Keratinocyte (primary cell): ENCODE measurements around the gene GFOD2. TPM values are rescaled to one million over a fixed set of nuclear protein-coding genes. Genes with fewer than 3 reads are reported as not detected.
A peak's percentile ranks its signal among the peaks of the same experiment; 100 is the strongest.

Source experiments
- DNase-seq: peaks from one replicate; pipeline ENCODE4 v3.0.0-alpha.2; 2011; ENCODE audit warnings: low read depth, missing footprints, low spot score
- FAIRE-seq: peaks from 2 replicates; lab custom pipeline; 2011; peaks lifted over from hg19 to GRCh38; lab: Jason Lieb, UNC
- H2AFZ ChIP-seq: 2 replicates; pipeline ENCODE4 v1.6.0; 2012; ENCODE audit warnings: low read length, control low read depth, inconsistent platforms; ENCODE audit not compliant: control insufficient read depth
- H3K27ac ChIP-seq: 2 replicates; pipeline ENCODE4 v1.5.1; 2011; ENCODE audit warnings: low read length; ENCODE audit not compliant: control insufficient read depth, insufficient read depth
- H3K27me3 ChIP-seq: 3 replicates; pipeline ENCODE4 v1.6.0; 2011; ENCODE audit warnings: low read length; ENCODE audit not compliant: control insufficient read depth, insufficient read depth; ENCODE audit errors: extremely low read depth
- H3K36me3 ChIP-seq, 2 experiments: 2 replicates in 1 of 2; 3 replicates in 1 of 2; pipeline ENCODE4 v1.5.1; 2011; ENCODE audit warnings: low read length in 2 of 2, mild to moderate bottlenecking in 1 of 2; ENCODE audit not compliant: control insufficient read depth in 2 of 2, insufficient read depth in 2 of 2; ENCODE audit errors: extremely low read depth in 1 of 2
- H3K4me1 ChIP-seq: 3 replicates; pipeline ENCODE4 v1.5.1; 2011; ENCODE audit warnings: low read length; ENCODE audit not compliant: control insufficient read depth, insufficient read depth; ENCODE audit errors: extremely low read depth
- H3K4me2 ChIP-seq: 3 replicates; pipeline ENCODE4 v1.6.0; 2011; ENCODE audit warnings: low read depth, low read length; ENCODE audit not compliant: control insufficient read depth, insufficient read depth; ENCODE audit errors: extremely low read depth
- H3K4me3 ChIP-seq, 3 experiments: fragments of 200-600 bp in 1 of 3; sonication (generic) in 1 of 3; 2 replicates in 2 of 3; 3 replicates in 1 of 3; pipeline ENCODE4 v1.5.1; 2011 to 2016; ENCODE audit warnings: low read length in 3 of 3, mild to moderate bottlenecking in 3 of 3, control low read depth in 2 of 3, inconsistent platforms in 1 of 3, low read depth in 1 of 3, mixed read lengths in 1 of 3, mixed run types in 1 of 3, moderate library complexity in 1 of 3; ENCODE audit not compliant: control insufficient read depth in 2 of 3, insufficient read depth in 2 of 3; ENCODE audit errors: extremely low read depth in 1 of 3
- H3K79me2 ChIP-seq: 2 replicates; pipeline ENCODE4 v1.6.0; 2012; ENCODE audit warnings: low read length; ENCODE audit not compliant: control insufficient read depth, insufficient read depth
- H3K9ac ChIP-seq: 3 replicates; pipeline ENCODE4 v1.6.0; 2011; ENCODE audit warnings: low read length; ENCODE audit not compliant: control insufficient read depth, insufficient read depth; ENCODE audit errors: extremely low read depth
- H3K9me1 ChIP-seq: 3 replicates; pipeline ENCODE4 v1.6.0; 2011; ENCODE audit warnings: low read length; ENCODE audit not compliant: control insufficient read depth, insufficient read depth; ENCODE audit errors: extremely low read depth
- H3K9me3 ChIP-seq: 2 replicates; pipeline ENCODE4 v1.5.1; 2012; ENCODE audit warnings: low read depth, low read length; ENCODE audit not compliant: control insufficient read depth
- H4K20me1 ChIP-seq: 3 replicates; pipeline ENCODE4 v1.6.0; 2011; ENCODE audit warnings: low read length; ENCODE audit not compliant: control insufficient read depth, insufficient read depth; ENCODE audit errors: extremely low read depth
- EZH2 ChIP-seq: IDR thresholded peaks from one replicate; pipeline ENCODE4 v1.6.1; 2012; ENCODE audit warnings: inconsistent platforms, mild to moderate bottlenecking, low read length, moderate library complexity
- dilution Hi-C: fragments of 300-500 bp; cut with MboI; formaldehyde crosslinking; loops from one replicate; pipeline ENCODE4 v1.7.0; 2020; ENCODE audit warnings: low sequenced_read_pairs; ENCODE audit not compliant: extremely low pct_ligation_motif_present
- polyA plus RNA-seq, 5 experiments: library from polyadenylated mRNA; depleted of rRNA in 3 of 5; stranded (reverse) in 3 of 5; stranded (forward) in 1 of 5; unstranded in 1 of 5; fragments of >200 nt; gene quantifications; 1 replicate in 1 of 5; 2 replicates in 3 of 5; 3 replicates in 1 of 5; pipeline versions ENCODE4 v1.2.1 to v1.2.3, GENCODE V29; 2011 to 2012; ENCODE audit warnings: missing spikeins in 2 of 5, low read depth in 1 of 5, low replicate concordance in 1 of 5
- TF ChIP-seq, protein P1 (sequence below), 3 experiments: IDR thresholded peaks in 1 of 3; conservative IDR thresholded peaks in 1 of 3; optimal IDR thresholded peaks in 1 of 3; 2 replicates in 2 of 3; 3 replicates in 1 of 3; pipeline versions ENCODE3 to v1.5.1; 2011; ENCODE audit warnings: low read length in 3 of 3, mild to moderate bottlenecking in 3 of 3, moderate library complexity in 2 of 3, control low read depth in 1 of 3, inconsistent platforms in 1 of 3; ENCODE audit not compliant: insufficient read depth in 2 of 3; ENCODE audit errors: extremely low read depth in 1 of 3

GFOD2 gene
- polyA plus RNA-seq, 1 donor (not counting 4 experiments of a cell fraction or from before 2014, with no cell fraction given): 13.2 TPM

DNA sequence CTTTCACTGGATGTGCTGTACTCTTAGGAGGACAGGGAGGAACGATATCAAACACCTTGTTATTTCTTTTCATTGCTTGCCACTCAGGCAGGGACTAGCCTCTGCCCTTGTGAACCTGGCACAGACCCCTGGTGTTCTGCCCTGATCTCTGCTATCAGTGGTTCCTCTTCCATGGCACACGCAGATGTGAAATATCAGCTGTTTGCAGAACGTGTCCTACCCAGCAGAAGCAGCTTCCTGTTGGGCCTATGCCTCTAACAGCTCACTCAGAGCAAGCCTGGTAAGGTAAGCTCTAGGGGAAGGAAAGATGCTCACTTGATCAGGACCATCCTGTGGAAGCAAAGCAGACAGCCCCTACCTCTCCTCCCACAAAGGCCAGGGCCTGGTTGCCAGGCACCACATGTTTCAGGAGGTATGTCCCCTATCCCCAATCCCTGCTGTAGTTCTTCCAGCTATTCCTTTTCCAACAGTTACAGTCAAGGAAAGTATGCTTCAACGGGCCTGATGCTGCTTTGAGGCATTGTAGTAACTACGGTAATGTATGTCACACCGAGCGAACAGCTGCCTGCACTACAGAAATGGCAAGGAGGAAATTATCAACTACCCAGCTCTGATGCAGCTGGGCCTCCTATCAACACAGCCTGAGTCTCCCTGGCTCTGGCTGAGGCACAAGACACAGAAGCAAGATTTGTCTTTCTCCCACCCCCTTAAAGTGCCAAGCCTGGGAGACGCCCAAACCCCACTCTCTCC is 41.3 kb upstream of the GFOD2 start:
- H3K9me1 ChIP-seq: no peaks in the 10 kb centered on the region
- peak; percentile 56 for FAIRE-seq
- no peak for DNase-seq
- no peak for TF ChIP-seq EZH2
- TF ChIP-seq, protein P1, sequence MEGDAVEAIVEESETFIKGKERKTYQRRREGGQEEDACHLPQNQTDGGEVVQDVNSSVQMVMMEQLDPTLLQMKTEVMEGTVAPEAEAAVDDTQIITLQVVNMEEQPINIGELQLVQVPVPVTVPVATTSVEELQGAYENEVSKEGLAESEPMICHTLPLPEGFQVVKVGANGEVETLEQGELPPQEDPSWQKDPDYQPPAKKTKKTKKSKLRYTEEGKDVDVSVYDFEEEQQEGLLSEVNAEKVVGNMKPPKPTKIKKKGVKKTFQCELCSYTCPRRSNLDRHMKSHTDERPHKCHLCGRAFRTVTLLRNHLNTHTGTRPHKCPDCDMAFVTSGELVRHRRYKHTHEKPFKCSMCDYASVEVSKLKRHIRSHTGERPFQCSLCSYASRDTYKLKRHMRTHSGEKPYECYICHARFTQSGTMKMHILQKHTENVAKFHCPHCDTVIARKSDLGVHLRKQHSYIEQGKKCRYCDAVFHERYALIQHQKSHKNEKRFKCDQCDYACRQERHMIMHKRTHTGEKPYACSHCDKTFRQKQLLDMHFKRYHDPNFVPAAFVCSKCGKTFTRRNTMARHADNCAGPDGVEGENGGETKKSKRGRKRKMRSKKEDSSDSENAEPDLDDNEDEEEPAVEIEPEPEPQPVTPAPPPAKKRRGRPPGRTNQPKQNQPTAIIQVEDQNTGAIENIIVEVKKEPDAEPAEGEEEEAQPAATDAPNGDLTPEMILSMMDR (optimal IDR thresholded peaks at IDR 0.05 in 1 of 3, IDR thresholded peaks at IDR 0.05 in 1 of 3, conservative IDR thresholded peaks at IDR 0.05 in 1 of 3; ENCODE audit: extremely low read depth in 1 of 3, insufficient read depth in 2 of 3, low read length in 3 of 3): no peak
- no peak overlapping the region for H3K27ac ChIP-seq
- H3K9ac ChIP-seq: no peak overlapping the region
- no peak overlapping the region for H3K4me3 ChIP-seq
- dilution Hi-C loops: no loop called here
- peaks cover 5% of the 10 kb centered on the region for H3K4me1 ChIP-seq
- peaks cover 6% of the 10 kb centered on the region for H4K20me1 ChIP-seq
- H2AFZ ChIP-seq: no peak overlapping the region
- no peaks in the 10 kb centered on the region for H3K27me3 ChIP-seq
- no peaks in the 10 kb centered on the region for H3K9me3 ChIP-seq
- H3K36me3 ChIP-seq: peaks cover 4 to 7% of the 10 kb centered on the region in 2 experiments
- no peak overlapping the region for H3K4me2 ChIP-seq
- no peaks in the 10 kb centered on the region for H3K79me2 ChIP-seq

DNA sequence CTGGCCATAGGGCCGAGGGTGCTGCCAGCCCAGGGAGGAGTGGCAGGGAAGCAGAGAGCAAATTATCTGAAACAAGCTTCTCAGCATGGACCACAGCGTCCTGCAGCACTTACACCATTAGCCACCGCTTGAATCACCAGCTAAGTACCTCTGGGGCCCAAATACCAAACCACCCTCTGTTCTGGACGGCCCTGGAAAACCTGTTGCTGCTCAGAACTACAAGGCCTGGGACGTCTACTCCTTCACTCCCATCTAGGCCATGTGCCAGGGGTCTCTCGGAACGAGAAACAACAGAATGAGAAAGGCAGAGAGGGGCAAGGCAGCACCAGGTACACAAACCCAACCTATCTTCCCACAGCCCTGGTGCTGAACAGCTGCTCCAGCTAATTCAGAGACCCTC is 39.9 kb upstream of the GFOD2 start:
- Histone ChIP-seq H3K9ac (no peak overlapping the region), H3K27ac (no peak overlapping the region), H3K4me3 (no peak overlapping the region), H3K4me1 (peaks cover 5% of the 10 kb centered on the region), H3K79me2 (no peaks in the 10 kb centered on the region), H2AFZ (no peak overlapping the region), H3K9me3 (no peaks in the 10 kb centered on the region), H3K4me2 (no peak overlapping the region), H3K36me3 (peaks cover 3 to 7% of the 10 kb centered on the region in 2 experiments), H4K20me1 (peaks cover 6% of the 10 kb centered on the region), H3K27me3 (no peaks in the 10 kb centered on the region), H3K9me1 (no peaks in the 10 kb centered on the region)
- dilution Hi-C loops: no loop called here
- TF ChIP-seq, protein P1 (optimal IDR thresholded peaks at IDR 0.05 in 1 of 3, IDR thresholded peaks at IDR 0.05 in 1 of 3, conservative IDR thresholded peaks at IDR 0.05 in 1 of 3; ENCODE audit: extremely low read depth in 1 of 3, insufficient read depth in 2 of 3, low read length in 3 of 3): no peak
- no peak for TF ChIP-seq EZH2
- DNase-seq (no peak), FAIRE-seq (no peak)
